Subcutaneous adipose tissue (tissue), 4 donors: ENCODE measurements around the gene RXFP4. TPM values are rescaled to one million over a fixed set of nuclear protein-coding genes. Genes with fewer than 3 reads are reported as not detected.

ENCODE experiments used
- total RNA-seq, 4 donors: library from RNA; depleted of rRNA; stranded (reverse); fragments of >200 nt; gene quantifications; one replicate each; pipeline ENCODE4 v1.1.0, GENCODE V29; 2016
- TF ChIP-seq, protein P1 (sequence below): fragments of 450-650 bp; IDR thresholded peaks from one replicate; pipeline ENCODE4 v1.5.1; 2016; ENCODE audit warnings: low read depth, mild to moderate bottlenecking, control low read depth, antibody characterized with exemption, moderate library complexity

RXFP4 gene, protein sequence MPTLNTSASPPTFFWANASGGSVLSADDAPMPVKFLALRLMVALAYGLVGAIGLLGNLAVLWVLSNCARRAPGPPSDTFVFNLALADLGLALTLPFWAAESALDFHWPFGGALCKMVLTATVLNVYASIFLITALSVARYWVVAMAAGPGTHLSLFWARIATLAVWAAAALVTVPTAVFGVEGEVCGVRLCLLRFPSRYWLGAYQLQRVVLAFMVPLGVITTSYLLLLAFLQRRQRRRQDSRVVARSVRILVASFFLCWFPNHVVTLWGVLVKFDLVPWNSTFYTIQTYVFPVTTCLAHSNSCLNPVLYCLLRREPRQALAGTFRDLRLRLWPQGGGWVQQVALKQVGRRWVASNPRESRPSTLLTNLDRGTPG
- not detected for total RNA-seq

DNA sequence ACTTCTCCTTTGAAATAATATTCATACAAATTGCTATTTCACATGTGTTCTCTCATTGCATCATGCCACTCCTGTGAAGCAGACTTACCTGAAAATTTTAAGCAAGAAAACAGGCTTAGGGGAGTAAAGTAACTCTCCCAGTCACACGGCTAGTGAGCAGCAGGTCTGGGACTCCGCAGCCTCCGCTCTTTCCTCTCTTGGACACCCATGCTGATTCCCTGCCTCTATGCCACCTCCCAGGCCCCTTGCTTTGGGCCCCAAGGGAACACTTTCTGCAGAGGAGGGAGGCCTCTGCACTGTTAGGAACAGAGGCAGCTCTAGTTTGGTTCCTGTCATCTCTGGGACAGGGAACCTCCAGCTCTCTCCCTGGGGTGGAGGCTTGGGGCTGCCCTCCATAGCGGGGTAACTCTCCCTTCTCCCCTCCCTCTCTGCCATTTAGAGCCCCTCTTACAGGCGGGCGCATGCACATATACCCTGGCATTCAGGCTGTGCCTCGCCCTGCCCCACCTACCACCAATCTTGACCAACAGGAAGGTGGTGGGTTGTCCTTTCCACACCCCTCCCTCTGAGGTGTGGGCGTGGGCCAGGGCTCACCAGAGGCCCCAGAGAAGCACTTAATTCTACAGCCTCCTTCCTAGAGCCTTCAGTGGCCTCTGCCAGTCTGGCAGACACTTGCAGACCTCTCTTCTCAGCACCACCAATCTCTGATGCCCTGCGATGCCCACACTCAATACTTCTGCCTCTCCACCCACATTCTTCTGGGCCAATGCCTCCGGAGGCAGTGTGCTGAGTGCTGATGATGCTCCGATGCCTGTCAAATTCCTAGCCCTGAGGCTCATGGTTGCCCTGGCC is at the start of gene RXFP4:
TSS of gene RXFP4 (plus strand) at position 646 of the 852 bp plus-strand sequence. CDS start at position 718, 72 bp downstream.
- TF ChIP-seq, protein P1, sequence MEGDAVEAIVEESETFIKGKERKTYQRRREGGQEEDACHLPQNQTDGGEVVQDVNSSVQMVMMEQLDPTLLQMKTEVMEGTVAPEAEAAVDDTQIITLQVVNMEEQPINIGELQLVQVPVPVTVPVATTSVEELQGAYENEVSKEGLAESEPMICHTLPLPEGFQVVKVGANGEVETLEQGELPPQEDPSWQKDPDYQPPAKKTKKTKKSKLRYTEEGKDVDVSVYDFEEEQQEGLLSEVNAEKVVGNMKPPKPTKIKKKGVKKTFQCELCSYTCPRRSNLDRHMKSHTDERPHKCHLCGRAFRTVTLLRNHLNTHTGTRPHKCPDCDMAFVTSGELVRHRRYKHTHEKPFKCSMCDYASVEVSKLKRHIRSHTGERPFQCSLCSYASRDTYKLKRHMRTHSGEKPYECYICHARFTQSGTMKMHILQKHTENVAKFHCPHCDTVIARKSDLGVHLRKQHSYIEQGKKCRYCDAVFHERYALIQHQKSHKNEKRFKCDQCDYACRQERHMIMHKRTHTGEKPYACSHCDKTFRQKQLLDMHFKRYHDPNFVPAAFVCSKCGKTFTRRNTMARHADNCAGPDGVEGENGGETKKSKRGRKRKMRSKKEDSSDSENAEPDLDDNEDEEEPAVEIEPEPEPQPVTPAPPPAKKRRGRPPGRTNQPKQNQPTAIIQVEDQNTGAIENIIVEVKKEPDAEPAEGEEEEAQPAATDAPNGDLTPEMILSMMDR = no peak

DNA sequence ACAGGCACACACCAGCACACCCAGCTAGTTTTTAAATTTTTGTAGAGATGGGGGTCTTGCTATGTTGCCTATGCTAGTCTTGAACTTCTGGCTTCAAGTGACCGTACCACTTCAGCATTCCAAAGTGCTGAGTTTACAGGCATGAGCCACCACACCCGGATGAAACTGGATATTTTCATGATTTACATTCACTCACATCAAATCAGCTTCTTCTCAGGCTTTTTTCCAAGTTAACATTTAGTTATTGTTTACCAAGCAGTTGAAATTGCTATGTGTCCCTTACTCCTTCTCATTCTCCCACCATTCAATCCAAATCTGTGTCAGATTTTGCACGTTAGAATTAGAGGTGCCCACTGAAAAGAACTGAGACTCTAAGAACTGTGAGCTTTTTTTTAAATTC is 48.6 kb upstream of the RXFP4 start:
- TF ChIP-seq, protein P1 = no peak

DNA sequence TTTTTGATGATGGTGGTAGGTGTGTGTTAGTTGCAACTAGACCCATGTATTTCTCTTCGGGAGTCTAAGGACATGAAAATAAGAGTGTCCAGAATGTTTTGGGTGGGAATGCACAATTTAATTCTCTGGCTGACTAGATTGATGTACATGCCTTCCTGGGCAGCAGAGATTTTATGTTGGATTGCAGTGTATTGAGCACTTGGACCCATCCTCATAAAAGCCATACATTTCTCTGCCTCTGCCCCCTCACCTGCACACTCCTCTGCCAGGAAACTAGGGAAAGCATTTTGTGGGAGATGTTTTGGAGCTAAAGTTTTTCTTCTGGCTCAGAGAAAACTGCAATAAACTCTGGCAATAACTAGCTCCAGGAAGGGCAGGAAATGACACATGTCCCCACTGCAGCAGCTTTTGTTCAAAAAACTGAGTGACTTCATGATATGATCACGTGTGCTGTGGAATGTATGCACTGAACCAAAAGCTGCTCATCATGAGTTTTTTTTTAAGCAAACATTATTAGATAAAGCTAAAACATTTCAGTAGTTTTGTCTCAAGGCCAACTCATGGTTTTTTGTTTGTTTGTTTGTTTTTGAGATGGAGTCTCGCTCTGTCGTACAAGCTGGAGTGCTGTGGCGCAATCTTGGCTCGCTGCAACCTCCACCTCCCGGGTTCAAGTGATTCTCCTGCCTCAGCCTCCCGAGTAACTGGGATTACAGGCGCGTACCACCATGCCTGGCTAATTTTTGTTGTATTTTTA is 47.9 kb upstream of the RXFP4 start:
- TF ChIP-seq, protein P1 = no peak

DNA sequence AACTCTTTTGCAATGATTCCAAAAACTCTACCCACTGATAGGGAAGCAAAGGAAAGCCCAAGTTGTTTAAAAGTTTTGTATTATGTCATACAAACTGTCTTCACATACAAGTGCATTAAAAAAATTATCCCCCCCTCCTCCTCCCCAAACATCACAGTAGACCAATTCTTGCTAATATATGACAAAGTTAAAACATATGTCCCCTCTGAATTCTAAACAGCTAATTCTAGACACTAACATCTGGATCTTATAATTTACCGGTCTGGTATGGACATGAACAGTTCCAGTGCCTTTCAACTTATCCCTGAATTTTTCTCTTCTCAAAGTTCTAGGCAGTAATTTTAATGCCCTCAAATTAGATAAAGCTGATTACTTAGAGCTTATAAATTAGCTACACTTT is 43.7 kb upstream of the RXFP4 start:
- TF ChIP-seq, protein P1 = no peak

DNA sequence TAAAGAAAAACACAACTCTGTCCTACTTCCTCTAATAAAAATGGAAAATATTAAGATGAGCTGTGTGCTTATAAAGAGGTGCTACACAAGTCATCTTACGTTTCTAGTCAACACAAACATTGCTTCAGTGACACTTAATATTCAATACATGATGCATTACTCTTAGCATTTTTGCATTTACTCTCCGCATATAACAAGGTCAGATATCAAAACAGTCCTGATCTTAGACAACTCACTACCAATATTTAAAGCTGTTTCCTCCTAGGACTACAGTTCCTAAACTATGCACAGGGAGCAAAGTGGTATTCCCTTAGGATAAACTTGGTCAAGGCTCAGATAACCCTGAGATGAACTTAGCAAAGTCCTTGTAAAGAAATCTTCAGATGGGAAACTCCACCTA is 42.5 kb upstream of the RXFP4 start:
- TF ChIP-seq, protein P1 = no peak

DNA sequence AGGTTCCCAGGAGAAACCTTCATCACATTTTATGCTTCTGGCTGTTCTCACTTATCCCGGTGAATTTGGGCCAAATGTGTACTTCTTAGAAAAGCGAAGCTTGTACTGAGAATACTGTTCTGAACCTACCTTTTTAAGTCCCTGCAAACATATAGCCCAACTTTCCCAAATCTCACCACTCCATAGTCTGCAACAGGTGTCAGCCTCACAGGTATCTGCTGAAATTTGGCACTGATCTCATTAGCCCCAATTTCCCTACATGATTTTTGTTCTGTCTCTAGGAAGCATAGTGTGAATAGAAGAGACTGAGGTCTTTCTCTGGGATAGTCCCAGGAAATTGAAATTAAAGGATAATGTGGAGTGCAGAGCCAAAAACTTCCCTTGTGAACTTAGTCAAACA is 41.8 kb upstream of the RXFP4 start:
- TF ChIP-seq, protein P1 = no peak
